Lung (tissue), 16 donors: ENCODE measurements around the gene DGKA. TPM values are rescaled to one million over a fixed set of nuclear protein-coding genes. Genes with fewer than 3 reads are reported as not detected.

Source experiments
- ATAC-seq: fragments of 200-7000 bp; cut with Tn5 transposase; one replicate; pipeline ENCODE4 v1.9.1; 2020; ENCODE audit warnings: moderate number of reproducible peaks; ENCODE audit not compliant: insufficient read depth, low FRiP score
- DNase-seq, 3 donors: peaks; one replicate each; pipeline ENCODE4 v3.0.0-alpha.2; 2013 to 2017
- H3K27ac ChIP-seq, 2 donors: one replicate each; pipeline ENCODE4 v1.5.1; 2013; ENCODE audit warnings: mild to moderate bottlenecking in 2 of 2, moderate library complexity in 2 of 2, control low read depth in 1 of 2, inconsistent platforms in 1 of 2, low read depth in 1 of 2, low read length in 1 of 2
- H3K27me3 ChIP-seq, 3 donors: one replicate each; pipeline ENCODE4 v1.5.1; 2013; ENCODE audit warnings: low read length in 2 of 3; ENCODE audit not compliant: control insufficient read depth in 3 of 3, insufficient read depth in 3 of 3
- H3K36me3 ChIP-seq, 4 donors: one replicate each; pipeline ENCODE4 v1.5.1; 2013; ENCODE audit warnings: low read length in 4 of 4, mild to moderate bottlenecking in 1 of 4, moderate library complexity in 1 of 4; ENCODE audit not compliant: control insufficient read depth in 4 of 4, insufficient read depth in 4 of 4
- H3K4me1 ChIP-seq, 5 donors: one replicate each; pipeline ENCODE4 v1.5.1; 2013; ENCODE audit warnings: low read length in 5 of 5, mild to moderate bottlenecking in 2 of 5, moderate library complexity in 1 of 5; ENCODE audit not compliant: control insufficient read depth in 5 of 5, insufficient read depth in 5 of 5
- H3K4me3 ChIP-seq: one replicate; pipeline ENCODE4 v1.5.1; 2013; ENCODE audit warnings: mild to moderate bottlenecking, control low read depth, moderate library complexity
- H3K9ac ChIP-seq, 2 donors: one replicate each; pipeline ENCODE4 v1.5.1; 2013; ENCODE audit warnings: low read length in 2 of 2, control low read depth in 1 of 2; ENCODE audit not compliant: insufficient read depth in 1 of 2
- H3K9me3 ChIP-seq, 4 donors: one replicate each; pipeline ENCODE4 v1.5.1; 2013; ENCODE audit warnings: low read length in 3 of 4, mild to moderate bottlenecking in 1 of 4, moderate library complexity in 1 of 4; ENCODE audit not compliant: control insufficient read depth in 4 of 4, insufficient read depth in 3 of 4
- CTCF ChIP-seq: IDR thresholded peaks from 2 replicates; pipeline ENCODE4 v1.5.1; 2012; ENCODE audit warnings: mild to moderate bottlenecking; ENCODE audit errors: control extremely low read depth, extremely low read depth
- WGBS, 2 donors: extraction: QIAGEN DNeasy Blood & Tissue Kit; methylation state at CpG; one replicate each; pipeline ENCODE4 v1.1.7; 2013; 5-methylcytosine and 5-hydroxymethylcytosine counted together
- long read RNA-seq, 5 donors: transcript quantifications; one replicate each; lab custom pipeline, GENCODE V29; 2026
- polyA plus RNA-seq, 2 donors: library from polyadenylated mRNA; stranded (reverse); fragments of 200-250 nt; gene quantifications; one replicate each; pipeline ENCODE4 v1.2.1, GENCODE V29; 2013
- total RNA-seq, 2 donors: library from RNA; depleted of rRNA in 1 of 2; stranded (reverse); fragments of >200 nt in 1 of 2; gene quantifications; one replicate each; pipeline ENCODE4 v1.2.1, GENCODE V29; 2014 to 2021
- donor health status: control.
- donor health status: control.
- donor health status: Bipolar disorder and iron deficiency.
- donor health status: healthy.
- donor health status: DM: yes; HTN: yes; CAD: no.

DGKA gene
- total RNA-seq = 10 to 100 TPM; 33.7 to 41.1 TPM
- 10 to 100 TPM; 19.3 to 28.0 TPM for polyA plus RNA-seq
- long read RNA-seq, donor 1 = 0 reads
- long read RNA-seq, donor 2 = 0 reads
- long read RNA-seq, donor 3 = 0 reads
- long read RNA-seq, donor 4 = 0 reads
- long read RNA-seq, donor 5 = 0 reads

GRCh38 chr12:55930771-55931316 is at the start of gene DGKA:
Gene DGKA, plus strand, starts transcription at chr12:55931162. Its CDS starts 5,342 bp downstream, at chr12:55936504.
- Histone ChIP-seq H3K9ac (peak within 1 kb of the TSS; percentile 12 to 89), H3K27me3 (no peaks in the 10 kb centered on the region), H3K36me3 (peaks cover 0 to 7% (median 0%) of the 10 kb centered on the region in 4 donors), H3K4me1 (peaks cover 0 to 34% (median 9%) of the 10 kb centered on the region in 5 donors), H3K9me3 (no peaks in the 10 kb centered on the region), H3K4me3 (peak within 1 kb of the TSS; percentile 49), H3K27ac (peak within 1 kb of the TSS; percentile 38 to 70)
- no peak for ATAC-seq
- peak; percentile 38 for TF ChIP-seq CTCF
- DNase-seq = peak; percentile 39 to 91 (median 89)
- WGBS, 2 donors = 37 to 41% methylated on average over 3 of the region's 3 CpGs

- Histone ChIP-seq H3K9me3 (no peaks in the 10 kb centered on the region), H3K27ac (no peak overlapping the region), H3K9ac (no peak overlapping the region), H3K27me3 (no peaks in the 10 kb centered on the region), H3K4me1 (no peaks in the 10 kb centered on the region), H3K4me3 (no peak overlapping the region), H3K36me3 (no peaks in the 10 kb centered on the region)
- TF ChIP-seq CTCF = no peak
- no peak for DNase-seq
- WGBS, 2 donors = 86 to 88% methylated on average over 1 of the region's 1 CpG
- no peak for ATAC-seq
Observed at GRCh38 chr12:55885113-55885512, 45.8 kb upstream of the DGKA start.

- no peak overlapping the region for H3K4me3 ChIP-seq
- H3K36me3 ChIP-seq = no peaks in the 10 kb centered on the region
- no peaks in the 10 kb centered on the region for H3K27me3 ChIP-seq
- DNase-seq (no peak), ATAC-seq (no peak)
- no peak overlapping the region for H3K9ac ChIP-seq
- 95 to 98% methylated on average over 4 of the region's 4 CpGs for WGBS, 2 donors
- TF ChIP-seq CTCF = no peak
- no peaks in the 10 kb centered on the region for H3K4me1 ChIP-seq
- peaks cover 0 to 2% (median 0%) of the 10 kb centered on the region in 4 donors for H3K9me3 ChIP-seq
- no peak overlapping the region for H3K27ac ChIP-seq
Observed at GRCh38 chr12:55891310-55891709, 39.7 kb upstream of the DGKA start.
